NCI-H2227 treated with DMSO at 0.1 percent for 48 hours (cell line): ENCODE measurements around the gene MRPL18.
"Not testable (repeated sequence)": the region's sequence is repeated elsewhere in the genome, so short reads cannot be mapped to it uniquely, and the experiment has no call there.

Experiments
- DNase-seq: peaks from one replicate; lab custom pipeline; 2025; lab: John Stamatoyannopoulos, UW

The MRPL18 gene

GRCh38 chr6:159817951-159818739 lies 27.9 kb downstream of the MRPL18 start:
- DNase-seq = no peak

GRCh38 chr6:159819098-159819497 lies 28.8 kb downstream of the MRPL18 start:
- DNase-seq = no peak

GRCh38 chr6:159819932-159820640 lies 29.8 kb downstream of the MRPL18 start:
- no peak for DNase-seq

- no peak for DNase-seq
Observed at GRCh38 chr6:159821122-159821521, 30.9 kb downstream of the MRPL18 start.

- no peak for DNase-seq
Observed at GRCh38 chr6:159821726-159822125, 31.5 kb downstream of the MRPL18 start.

- no peak for DNase-seq
Observed at GRCh38 chr6:159823953-159824352, 33.7 kb downstream of the MRPL18 start.

- not testable (repeated sequence) for DNase-seq
Observed at GRCh38 chr6:159824690-159825089, 34.4 kb downstream of the MRPL18 start.

- no peak for DNase-seq
Observed at GRCh38 chr6:159826004-159826403, 35.7 kb downstream of the MRPL18 start.

- no peak for DNase-seq
Observed at GRCh38 chr6:159826968-159827647, 36.8 kb downstream of the MRPL18 start.

- DNase-seq = no peak
Observed at GRCh38 chr6:159828074-159828473, 37.8 kb downstream of the MRPL18 start.

GRCh38 chr6:159829526-159829925 lies 39.3 kb downstream of the MRPL18 start:
- DNase-seq = no peak

GRCh38 chr6:159830501-159831372 lies 40.5 kb downstream of the MRPL18 start:
- DNase-seq = no peak

GRCh38 chr6:159831373-159831679 lies 41.1 kb downstream of the MRPL18 start:
- DNase-seq = no peak

- no peak for DNase-seq
Observed at GRCh38 chr6:159832946-159833345, 42.7 kb downstream of the MRPL18 start.

GRCh38 chr6:159833556-159833955 lies 43.3 kb downstream of the MRPL18 start:
- DNase-seq = no peak

- no peak for DNase-seq
Observed at GRCh38 chr6:159833997-159834603, 43.8 kb downstream of the MRPL18 start.

GRCh38 chr6:159836718-159837490 lies 46.6 kb downstream of the MRPL18 start:
- no peak for DNase-seq

GRCh38 chr6:159837511-159837910 lies 47.2 kb downstream of the MRPL18 start:
- no peak for DNase-seq

- no peak for DNase-seq
Observed at GRCh38 chr6:159838020-159838744, 47.9 kb downstream of the MRPL18 start.

GRCh38 chr6:159842035-159842434 lies 51.8 kb downstream of the MRPL18 start:
- DNase-seq = no peak
